ENCODE data around the gene BIN2.

BIN2 gene

DNA sequence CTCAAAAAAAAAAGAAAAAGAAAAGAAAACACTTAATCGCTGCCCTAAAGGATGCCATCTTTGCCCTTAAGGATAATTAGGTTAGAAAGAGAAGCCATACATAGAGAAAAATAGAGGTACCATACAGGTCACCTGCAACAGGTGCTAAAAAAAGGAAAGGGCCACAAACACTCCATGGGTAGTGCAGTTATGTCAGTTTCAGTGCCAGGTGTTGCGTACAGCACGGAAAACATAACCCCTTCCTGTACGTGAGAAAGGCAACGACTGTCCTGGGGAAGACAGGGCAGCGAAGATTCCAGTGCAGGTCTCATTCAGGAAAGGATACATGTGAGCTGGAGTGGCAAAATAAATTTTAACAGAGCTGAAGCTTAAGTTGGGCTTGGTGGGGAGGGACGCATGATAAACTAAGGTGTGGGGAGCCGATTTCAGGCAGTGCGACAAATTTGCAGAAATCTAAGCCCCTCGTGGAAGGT is 85.9 kb downstream of the BIN2 start:
- DNase-seq (ENCODE audit: low read depth, low spot score), result peak; percentile 45

DNA sequence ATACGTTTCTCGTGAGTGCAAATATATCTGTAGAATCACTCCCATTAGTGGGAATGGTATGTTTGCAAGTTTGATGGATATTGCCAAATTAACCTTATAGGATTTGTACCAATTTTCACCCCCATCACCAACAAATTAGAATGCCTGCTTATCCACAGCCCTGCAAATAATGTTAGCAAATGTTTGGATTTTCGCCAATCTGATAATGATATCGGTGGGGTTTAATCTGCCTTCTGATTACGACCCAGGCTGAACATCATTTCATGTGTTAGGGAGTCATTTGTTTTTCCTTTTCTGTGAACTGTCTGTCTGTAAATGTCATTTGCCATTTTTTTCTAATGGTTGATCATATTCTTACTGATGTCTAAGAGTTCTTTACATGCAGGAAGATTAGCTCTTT is 89.4 kb downstream of the BIN2 start:
- no peak for DNase-seq (ENCODE audit: low read depth, low spot score)
- H3K4me3 ChIP-seq (ENCODE audit: low read length), result no peak overlapping the region

More for the DNA sequence above, 85.9 kb downstream of the BIN2 start:
- H3K4me3 ChIP-seq (ENCODE audit: low read length), result peak overlapping the region; percentile 98

- DNase-seq (ENCODE audit: low read depth, low spot score), result no peak
- no peak overlapping the region for H3K4me3 ChIP-seq (ENCODE audit: low read length)
Measured at GRCh38 chr12:51232642-51233041, 91.3 kb downstream of the BIN2 start.

Data from Jurkat, Clone E6-1 (cell line).